NCI-H1436 (cell line): ENCODE data around the gene MPV17L.
"Not testable (repeated sequence)": the region's sequence is repeated elsewhere in the genome, so short reads cannot be mapped to it uniquely, and the experiment has no call there.

Source experiments
- DNase-seq: peaks from one replicate; lab custom pipeline; 2025; lab: John Stamatoyannopoulos, UW

The MPV17L gene

DNA sequence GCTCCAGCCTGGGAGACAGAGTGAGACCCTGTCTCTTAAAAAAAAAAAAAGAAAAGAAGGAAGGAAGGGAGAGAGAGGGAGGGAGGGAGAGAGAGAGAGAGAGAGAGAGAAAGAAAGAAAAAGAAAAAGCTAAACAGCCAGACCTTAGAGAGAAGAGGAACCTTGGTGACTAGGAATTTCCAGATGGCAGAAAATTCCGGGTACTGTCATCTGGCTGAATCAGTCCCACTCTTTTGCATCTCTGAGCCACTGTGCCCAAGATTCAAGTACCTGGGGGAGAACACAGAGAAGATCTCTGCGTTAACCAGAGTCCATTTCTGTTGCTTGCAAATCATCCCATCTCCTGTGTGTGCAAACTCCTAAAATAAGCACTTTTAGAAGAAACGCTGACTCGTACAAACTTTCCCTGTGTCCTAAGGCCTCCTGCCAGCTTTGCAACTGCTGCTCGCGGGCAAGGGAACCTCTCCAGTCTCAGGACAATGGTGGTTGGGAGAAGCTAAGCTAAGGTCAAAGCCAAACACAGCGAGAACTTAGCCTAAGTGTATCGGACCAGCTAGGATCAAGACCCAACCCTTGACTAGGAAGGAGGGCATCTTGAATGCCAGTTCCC lies 56.8 kb downstream of the MPV17L start:
- DNase-seq: no peak

- DNase-seq: not testable (repeated sequence)
These were observed 57.7 kb downstream of the MPV17L start for GRCh38 chr16:15453296-15453695.

- not testable (repeated sequence) for DNase-seq
These were observed 59.4 kb downstream of the MPV17L start for GRCh38 chr16:15454933-15455332.

- DNase-seq: no peak
These were observed 61.8 kb downstream of the MPV17L start for GRCh38 chr16:15457400-15457799.

DNA sequence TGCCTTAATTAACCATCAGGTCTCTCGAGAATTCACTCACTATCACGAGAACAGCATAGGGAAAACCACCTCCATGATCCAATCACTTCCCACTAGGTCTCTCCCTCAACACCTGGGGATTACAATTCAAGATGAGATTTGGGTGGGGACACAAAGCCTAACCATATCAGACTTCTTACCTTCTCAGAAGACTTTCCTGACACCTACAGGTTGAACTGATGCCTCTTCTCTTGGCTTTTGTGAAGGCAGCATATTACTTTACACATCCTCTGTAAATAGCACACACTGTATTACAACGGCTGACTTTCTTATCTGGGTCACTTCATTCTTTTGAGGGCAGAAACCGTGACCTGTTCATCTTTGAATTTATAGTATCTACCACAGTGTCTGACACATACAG lies 62.4 kb downstream of the MPV17L start:
- DNase-seq: no peak

GRCh38 chr16:15459791-15460190 lies 64.2 kb downstream of the MPV17L start:
- DNase-seq: no peak

DNA sequence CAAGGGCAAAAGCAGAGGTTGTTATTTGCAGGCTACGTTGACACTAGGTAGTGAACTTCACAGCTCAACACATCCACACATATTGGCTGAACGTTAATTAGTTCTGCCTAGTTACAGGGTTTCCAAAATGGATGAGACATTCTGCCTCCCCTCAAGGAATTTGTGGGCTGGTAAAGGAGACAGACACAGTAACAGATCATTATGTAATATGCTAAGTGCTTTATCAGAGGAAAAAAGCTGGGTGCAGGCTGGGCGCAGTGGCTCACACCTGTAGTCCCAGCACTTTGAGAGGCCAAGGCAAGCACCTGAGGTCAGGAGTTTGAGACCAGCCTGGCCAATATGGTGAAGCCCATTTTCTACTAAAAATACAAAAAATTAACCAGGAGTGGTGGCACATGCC lies 65.0 kb downstream of the MPV17L start:
- no peak for DNase-seq

DNA sequence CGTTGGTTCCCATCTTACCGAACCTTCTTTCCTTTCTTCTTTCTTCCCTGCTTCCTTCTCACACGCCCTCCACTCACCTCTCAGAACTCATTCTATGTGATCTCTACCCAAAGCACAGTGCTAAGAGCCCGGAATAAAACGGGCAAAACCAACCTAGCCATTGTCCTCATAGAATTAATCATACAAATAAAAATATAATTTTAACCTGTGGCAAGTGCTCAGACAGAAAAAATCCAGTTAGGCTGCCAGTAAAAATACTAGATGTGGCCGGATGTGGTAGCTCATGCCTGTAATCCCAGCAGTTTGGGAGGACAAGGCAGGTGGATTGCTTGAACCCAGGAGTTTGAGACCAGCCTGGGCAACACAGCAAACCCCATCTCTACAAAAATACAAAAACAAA lies 65.8 kb downstream of the MPV17L start:
- DNase-seq: no peak
